Left renal pelvis (tissue), 4 donors: Measurements from ENCODE around the gene TSC2. TPM values are rescaled to one million over a fixed set of nuclear protein-coding genes. Genes with fewer than 3 reads are reported as not detected.
"Not testable (repeated sequence)": the region's sequence is repeated elsewhere in the genome, so short reads cannot be mapped to it uniquely, and the experiment has no call there.

Experiments used
- DNase-seq, 4 donors: peaks; one replicate each; pipeline ENCODE4 v3.0.0-alpha.2; 2013; ENCODE audit warnings: low read depth in 4 of 4, low spot score in 3 of 4
- polyA plus RNA-seq, 4 donors: library from polyadenylated mRNA; unstranded; fragments of 120-200 nt; gene quantifications; one replicate each; pipeline ENCODE4 v1.2.1, GENCODE V29; 2013; ENCODE audit not compliant: insufficient read length in 4 of 4

Gene TSC2
- polyA plus RNA-seq, 4 donors = 121 to 183 (median 146) TPM

- no peak for DNase-seq
Observed at GRCh38 chr16:2009164-2009711, 38.5 kb upstream of the TSC2 start.

DNA sequence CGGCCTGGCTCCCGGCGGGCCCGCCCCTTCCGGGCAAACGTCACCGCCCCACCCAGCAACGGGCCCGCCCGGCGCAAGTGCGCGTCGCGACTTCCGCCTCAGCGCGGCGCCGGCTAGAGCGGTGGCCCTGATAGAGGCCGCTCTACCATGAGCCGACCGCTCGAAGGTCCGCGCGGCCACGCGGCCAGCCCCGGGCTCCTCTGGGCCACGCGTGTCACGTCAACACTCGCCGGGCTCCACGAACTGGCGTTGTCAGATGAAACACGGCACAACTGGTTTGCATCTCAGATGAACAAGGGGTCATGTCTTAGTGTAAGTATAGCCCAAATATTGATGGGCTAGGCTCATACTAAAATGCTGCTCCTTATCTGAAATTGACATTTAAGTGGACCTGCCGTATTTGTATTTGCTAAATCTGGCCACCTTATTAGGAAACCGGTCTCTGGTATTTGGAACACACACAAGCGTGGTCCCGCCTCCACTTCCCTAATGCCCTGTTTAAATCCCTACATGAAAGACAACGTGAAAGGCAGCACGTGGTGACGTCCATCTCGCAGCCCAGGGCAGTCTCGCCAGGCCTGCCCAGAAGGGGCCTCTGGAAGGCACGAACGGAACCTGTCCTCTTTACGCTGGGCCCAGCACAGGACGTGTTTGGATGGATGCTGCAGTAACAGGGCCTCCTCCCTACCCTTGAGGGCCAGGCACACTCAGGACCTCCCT, 37.8 kb upstream of the TSC2 start, which contains the start of gene ZNF598:
TSS of gene ZNF598 (minus strand) at position 31 of the 720 bp plus-strand sequence.
- DNase-seq = peak in 1 of 4 donors; percentile 75

DNA sequence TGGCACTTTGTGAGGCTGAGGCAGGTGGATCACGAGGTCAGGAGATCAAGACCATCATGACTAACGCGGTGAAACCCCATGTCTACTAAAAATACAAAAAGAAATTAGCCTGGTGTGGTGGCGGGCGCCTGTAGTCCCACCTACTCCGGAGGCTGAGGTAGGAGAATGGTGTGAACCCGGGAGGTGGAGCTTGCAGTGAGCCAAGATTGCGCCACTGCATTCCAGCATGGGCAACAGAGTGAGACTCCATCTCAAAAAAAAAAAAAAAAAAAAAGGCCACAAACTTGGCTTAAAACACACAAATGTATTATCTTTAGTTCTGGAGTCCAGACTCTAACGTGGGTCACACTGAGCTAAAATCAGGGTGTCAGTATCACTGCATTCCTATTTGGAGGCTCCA, 36.1 kb upstream of the TSC2 start:
- not testable (repeated sequence) for DNase-seq

DNA sequence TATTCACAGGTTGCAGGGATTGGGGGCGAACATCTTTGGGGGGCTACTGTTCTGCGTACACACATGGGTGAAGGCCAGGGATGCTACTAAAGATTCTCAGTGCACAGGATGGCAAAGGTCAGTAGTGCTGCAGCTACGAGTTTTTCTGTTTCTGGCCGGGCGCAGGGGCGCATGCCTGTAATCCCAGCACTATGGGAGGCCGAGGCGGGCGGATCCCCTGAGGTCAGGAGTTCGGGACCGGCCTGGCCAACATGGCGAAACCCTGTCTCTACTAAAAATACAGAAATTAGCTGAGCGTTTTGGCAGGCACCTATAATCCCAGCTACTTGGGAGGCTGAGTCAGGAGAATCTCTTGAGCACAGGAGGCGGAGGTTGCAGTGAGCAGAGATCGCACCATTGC, 34.3 kb upstream of the TSC2 start:
- DNase-seq = no peak

DNA sequence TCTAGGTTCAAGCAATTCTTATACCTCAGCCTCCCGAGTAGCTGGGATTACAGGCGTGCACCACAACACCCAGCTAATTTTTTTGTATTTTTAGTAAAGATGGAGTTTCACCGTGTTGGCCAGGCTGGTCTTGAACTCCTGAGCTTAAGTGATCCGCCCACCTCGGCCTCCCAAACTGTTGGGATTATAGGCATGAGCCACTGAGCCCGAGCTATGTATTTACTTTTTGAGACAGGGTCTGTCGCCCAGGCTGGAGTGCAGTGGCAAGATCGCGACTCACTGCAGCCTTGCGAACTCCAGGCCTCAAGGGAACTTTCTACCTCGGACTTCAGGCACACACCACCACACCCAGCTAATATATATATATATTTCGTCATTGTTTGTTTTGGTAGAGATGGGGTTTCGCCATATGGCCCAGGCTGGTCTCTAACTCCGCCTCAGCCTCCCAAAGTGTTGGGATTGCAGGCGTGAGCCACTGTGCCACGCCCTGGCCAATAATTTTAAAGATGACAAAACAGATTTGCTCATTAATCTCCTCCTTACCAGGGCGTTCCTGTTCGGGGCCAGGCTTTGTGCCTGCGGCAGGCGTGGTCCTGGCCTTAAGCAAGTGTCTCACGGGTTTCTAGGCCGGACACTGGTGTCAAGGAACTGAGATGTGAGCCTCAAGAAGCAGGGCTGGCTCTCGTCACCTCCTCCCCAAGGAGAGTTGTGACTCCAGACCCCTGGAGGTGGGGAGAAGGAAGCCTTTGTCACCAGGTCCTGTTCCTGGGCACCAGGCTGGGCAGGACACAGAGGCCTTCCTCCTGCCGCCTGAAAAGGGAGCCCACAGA, 32.5 kb upstream of the TSC2 start:
- DNase-seq = no peak

GRCh38 chr16:2015947-2016208, 31.9 kb upstream of the TSC2 start:
- no peak for DNase-seq

- no peak for DNase-seq
Observed at GRCh38 chr16:2016407-2016922, 31.3 kb upstream of the TSC2 start.

GRCh38 chr16:2019518-2019920, 28.3 kb upstream of the TSC2 start, which contains the start of gene NPW:
TSS of gene NPW (plus strand) at chr16:2019785.
- DNase-seq = no peak

DNA sequence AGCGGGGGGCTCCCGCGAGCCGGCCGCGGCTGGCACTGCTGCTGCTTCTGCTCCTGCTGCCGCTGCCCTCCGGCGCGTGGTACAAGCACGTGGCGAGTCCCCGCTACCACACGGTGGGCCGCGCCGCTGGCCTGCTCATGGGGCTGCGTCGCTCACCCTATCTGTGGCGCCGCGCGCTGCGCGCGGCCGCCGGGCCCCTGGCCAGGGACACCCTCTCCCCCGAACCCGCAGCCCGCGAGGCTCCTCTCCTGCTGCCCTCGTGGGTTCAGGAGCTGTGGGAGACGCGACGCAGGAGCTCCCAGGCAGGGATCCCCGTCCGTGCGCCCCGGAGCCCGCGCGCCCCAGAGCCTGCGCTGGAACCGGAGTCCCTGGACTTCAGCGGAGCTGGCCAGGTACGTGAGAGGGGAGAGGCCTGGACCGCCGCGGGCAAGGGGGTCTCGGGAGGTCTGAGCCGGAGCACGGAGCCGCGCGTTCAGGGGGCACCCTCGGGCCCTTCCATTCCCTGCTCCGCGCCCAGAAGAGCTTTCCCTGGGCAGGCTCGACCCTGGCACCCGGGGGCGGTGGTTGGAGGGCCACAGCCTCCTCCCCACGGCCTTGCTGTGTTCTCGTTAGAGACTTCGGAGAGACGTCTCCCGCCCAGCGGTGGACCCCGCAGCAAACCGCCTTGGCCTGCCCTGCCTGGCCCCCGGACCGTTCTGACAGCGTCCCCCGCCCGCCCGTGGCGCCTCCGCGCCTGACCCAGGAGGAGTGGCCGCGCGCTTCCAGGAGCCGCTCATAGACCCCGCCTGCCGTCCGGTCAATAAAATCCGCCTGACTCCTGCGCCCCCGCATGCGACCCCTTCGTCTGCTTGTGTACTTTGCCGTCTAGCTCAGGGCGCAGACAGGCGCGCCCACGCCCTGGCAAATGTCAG, 27.6 kb upstream of the TSC2 start:
- DNase-seq = no peak

DNA sequence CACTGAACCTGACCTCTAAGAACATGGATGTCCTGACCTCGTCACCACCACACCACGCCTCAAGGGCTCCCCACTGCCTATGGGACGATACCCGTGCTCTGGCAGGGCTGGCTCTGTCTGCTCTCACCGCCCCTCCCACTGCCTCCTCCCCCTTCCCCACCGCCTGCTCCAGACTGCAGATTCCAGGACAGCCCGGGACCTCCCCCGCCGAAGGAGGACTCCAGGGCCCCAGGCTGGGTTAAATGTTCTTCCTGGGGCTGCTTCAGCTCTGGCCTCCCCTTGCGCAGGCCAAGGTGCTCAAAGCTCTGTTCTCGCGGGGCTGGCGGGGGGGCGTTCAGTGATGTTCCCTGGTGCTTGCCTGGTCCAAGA, 25.1 kb upstream of the TSC2 start:
- DNase-seq = no peak

DNA sequence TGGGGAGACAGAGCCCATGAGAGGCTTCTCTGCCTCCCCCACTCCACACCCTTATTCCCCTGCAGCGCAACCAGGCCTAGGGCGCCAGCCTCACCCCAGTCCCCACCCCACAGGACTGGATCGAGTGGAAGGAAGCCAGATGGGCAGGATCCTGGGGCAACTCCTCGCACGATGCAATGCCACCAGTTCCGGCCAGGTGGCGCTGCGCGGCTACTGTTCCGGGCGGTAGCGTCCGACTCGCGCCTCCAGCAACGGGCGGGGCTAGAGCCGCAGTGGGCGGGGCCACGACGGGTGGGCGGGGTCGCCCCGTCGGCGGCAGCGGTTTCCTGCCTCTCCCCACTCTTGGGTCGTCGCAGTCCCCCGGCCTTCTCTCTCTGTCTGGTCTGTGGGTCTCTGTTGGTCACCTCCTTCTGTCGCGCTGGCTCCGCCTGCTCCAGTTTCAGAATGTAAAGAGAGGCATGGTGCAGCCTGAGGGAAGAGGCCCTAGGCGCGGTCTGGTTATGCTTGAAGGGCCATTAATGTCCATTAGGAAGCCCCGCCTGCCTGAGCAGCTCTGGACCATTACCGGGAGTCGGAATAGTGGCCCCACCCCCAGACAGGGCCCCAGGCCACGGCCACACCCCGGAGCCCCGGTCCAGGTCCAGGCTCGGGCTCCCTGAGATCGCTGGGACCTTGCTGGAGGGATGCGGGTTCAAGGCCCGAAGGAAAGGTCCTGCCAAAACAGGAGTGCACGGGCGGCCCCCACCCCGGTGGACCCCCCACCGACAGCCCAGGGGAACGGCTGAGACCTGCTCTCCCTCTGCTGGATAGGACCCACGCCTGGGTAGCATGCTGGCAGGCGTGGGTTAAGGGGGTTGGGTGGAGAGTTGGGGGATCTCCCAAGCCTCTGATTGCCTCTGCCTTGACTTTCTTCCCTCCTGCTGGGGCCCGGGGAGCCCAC, 24.4 kb upstream of the TSC2 start:
- peak in 2 of 4 donors; percentile 77 to 84 for DNase-seq

GRCh38 chr16:2024032-2024420, 23.8 kb upstream of the TSC2 start:
- DNase-seq = no peak

DNA sequence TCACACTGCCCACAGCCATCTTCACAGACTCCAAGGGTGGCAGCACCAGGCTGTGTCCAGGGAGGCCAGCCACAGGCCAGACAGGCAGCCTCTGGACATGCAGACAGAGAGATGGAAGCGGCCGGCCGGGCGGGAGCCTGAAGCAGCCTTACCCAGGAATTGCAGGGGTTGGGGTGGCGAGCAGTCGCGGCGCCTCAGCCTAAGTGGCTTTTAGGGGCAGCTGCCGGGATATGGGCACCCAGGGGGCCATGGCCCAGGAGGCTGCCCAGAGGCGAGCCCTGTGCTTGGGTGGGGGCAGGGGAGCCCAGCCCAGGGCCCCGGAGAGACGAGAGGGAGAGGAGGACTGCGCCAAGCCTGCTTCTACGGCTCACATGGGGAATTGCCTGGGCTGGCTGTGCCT, 22.5 kb upstream of the TSC2 start:
- DNase-seq = no peak

- no peak for DNase-seq
Observed at GRCh38 chr16:2025878-2026460, 21.8 kb upstream of the TSC2 start.

DNA sequence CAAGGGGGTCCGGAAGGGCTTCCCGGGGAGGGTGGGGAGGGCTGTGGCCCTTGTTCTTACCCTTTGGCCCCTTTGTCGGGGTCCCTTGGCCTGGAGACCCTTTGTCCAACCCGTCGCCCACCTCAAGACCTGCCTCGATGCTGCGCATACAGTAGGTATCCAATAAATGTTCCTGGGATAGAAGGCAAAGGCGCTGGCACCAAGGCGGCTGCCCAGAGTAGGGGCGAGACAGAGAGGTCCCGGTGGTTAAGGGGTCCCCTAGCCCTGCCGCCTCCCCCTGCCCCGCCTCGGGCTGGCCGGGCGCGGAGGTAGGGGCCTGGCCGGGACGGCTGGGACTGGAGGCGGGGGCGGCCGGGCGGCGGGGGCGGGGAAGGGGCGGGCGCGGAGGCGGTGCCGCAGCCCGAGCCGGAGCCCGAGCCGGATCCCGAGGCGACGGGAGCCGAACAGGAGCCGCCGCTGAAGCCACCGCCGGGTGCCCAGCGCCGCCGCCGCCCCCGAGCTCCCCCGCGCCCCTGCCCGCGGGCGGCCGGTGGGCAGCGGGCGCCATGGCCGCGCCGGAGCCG, 21.2 kb upstream of the TSC2 start, which contains the start of gene NHERF2:
TSS of gene NHERF2 (plus strand) at position 442 of the 563 bp plus-strand sequence. CDS start at position 546, 104 bp downstream.
- DNase-seq = no peak

- DNase-seq = no peak
Observed at GRCh38 chr16:2027024-2028010, 20.5 kb upstream of the TSC2 start.

GRCh38 chr16:2028146-2028545, 19.6 kb upstream of the TSC2 start:
- no peak for DNase-seq
